CD4-positive, alpha-beta T cell (primary cell): ENCODE results near the gene MPIG6B. TPM values are rescaled to one million over a fixed set of nuclear protein-coding genes. Genes with fewer than 3 reads are reported as not detected.

Experiments
- ATAC-seq: fragments of 200-7000 bp; cut with Tn5 transposase; one replicate; pipeline ENCODE4 v1.10.0; 2022; ENCODE audit warnings: mild to moderate bottlenecking; ENCODE audit not compliant: poor library complexity
- CTCF ChIA-PET: fragments of 350-600 bp; sonication (Branson Sonifier 250); formaldehyde crosslinking; loops from one replicate; lab custom pipeline; 2021; ENCODE audit warnings: antibody characterized with exemption, inconsistent platforms; lab: Charles Lee
- POLR2A ChIA-PET: fragments of 350-600 bp; sonication (Branson Sonifier 250); formaldehyde crosslinking; loops from one replicate; lab custom pipeline; 2021; ENCODE audit warnings: antibody characterized with exemption, inconsistent platforms; lab: Charles Lee
- DNase-seq, 14 experiments: peaks; one replicate each; pipeline ENCODE4 v3.0.0-alpha.2; 2013 to 2020; ENCODE audit warnings: mixed read lengths in 2 of 14
- H3K27ac ChIP-seq, 2 donors: one replicate each; pipeline versions ENCODE4 v1.5.1 to v1.7.0; 2013; ENCODE audit warnings: low read length in 2 of 2, low read depth in 1 of 2, mild to moderate bottlenecking in 1 of 2
- H3K27me3 ChIP-seq, 2 experiments: 1 replicate in 1 of 2; 2 replicates in 1 of 2; pipeline versions ENCODE4 v1.6.1 to v1.7.0; 2013; ENCODE audit warnings: low read length in 2 of 2, control low read depth in 1 of 2, mild to moderate bottlenecking in 1 of 2, moderate library complexity in 1 of 2; ENCODE audit not compliant: insufficient read depth in 2 of 2, control insufficient read depth in 1 of 2
- H3K36me3 ChIP-seq: one replicate; pipeline ENCODE4 v1.6.1; 2013; ENCODE audit warnings: low read length, control low read depth; ENCODE audit not compliant: insufficient read depth
- H3K4me1 ChIP-seq: one replicate; pipeline ENCODE4 v1.6.1; 2013; ENCODE audit warnings: low read length, control low read depth; ENCODE audit not compliant: insufficient read depth
- H3K4me3 ChIP-seq: one replicate; pipeline ENCODE4 v1.5.1; 2013; ENCODE audit warnings: mild to moderate bottlenecking, low read length, moderate library complexity
- H3K9me3 ChIP-seq, 2 experiments: 1 replicate in 1 of 2; 2 replicates in 1 of 2; pipeline versions ENCODE4 v1.6.1 to v1.7.0; 2013; ENCODE audit warnings: low read length in 2 of 2, mild to moderate bottlenecking in 2 of 2, control low read depth in 1 of 2, moderate library complexity in 1 of 2; ENCODE audit not compliant: control insufficient read depth in 1 of 2, insufficient read depth in 1 of 2
- H3K27ac Mint-ChIP-seq: one replicate; pipeline ENCODE4 v1.8.0; 2020; ENCODE audit warnings: mixed read lengths
- H3K27me3 Mint-ChIP-seq: one replicate; pipeline ENCODE4 v1.8.0; 2021; ENCODE audit warnings: mixed read lengths
- H3K36me3 Mint-ChIP-seq: one replicate; pipeline ENCODE4 v1.8.0; 2021; ENCODE audit warnings: low read depth, mixed read lengths
- H3K4me1 Mint-ChIP-seq: one replicate; pipeline ENCODE4 v1.8.0; 2021; ENCODE audit warnings: low read depth, mixed read lengths
- H3K4me3 Mint-ChIP-seq: one replicate; pipeline ENCODE4 v1.8.0; 2020; ENCODE audit warnings: mild to moderate bottlenecking, mixed read lengths
- H3K9me3 Mint-ChIP-seq: one replicate; pipeline ENCODE4 v1.8.0; 2020; ENCODE audit warnings: mixed read lengths
- CTCF ChIP-seq: fragments of 200-600 bp; IDR thresholded peaks from one replicate; pipeline ENCODE4 v1.8.0; 2022; ENCODE audit warnings: antibody characterized with exemption, mild to moderate bottlenecking
- intact Hi-C, 2 experiments: fragments of 100-400 bp; cut with DNase I in 1 of 2; cut with micrococcal nuclease in 1 of 2; formaldehyde crosslinking; loops; one replicate each; pipeline versions ENCODE4 v1.15.1 to v1.9.0; 2023 to 2025; cut with DNase I, micrococcal nuclease
- total RNA-seq, 174 experiments: library from RNA in 2 of 174; stranded (reverse) in 2 of 174; gene quantifications; one replicate each; pipeline ENCODE4 v1.2.3 and lab custom pipeline; 2021 to 2026

Gene MPIG6B
- total RNA-seq, 2 experiments from 2014 or later, result 0.11 to 0.17 TPM

- H3K27ac ChIP-seq, result peak within 1 kb of the TSS; percentile 95 to 98
- peaks cover 15% of the 10 kb centered on the region for H3K36me3 ChIP-seq
- no peaks in the 10 kb centered on the region for H3K9me3 ChIP-seq
- intact Hi-C loops, result loop anchor here (1.0 to 5.0 kb wide), 5 partner anchors 34 to 51 kb away; partner anchors contain the start of genes BAG6 (in 1 of the 2), CLIC1 (in 1 of the 2), CSNK2B (in 1 of the 2) and GPANK1 (in 1 of the 2)
- peak; percentile 94 to 99 (median 97) for DNase-seq
- CTCF ChIA-PET, result interaction anchor here (1.1 to 1.8 kb wide), 5 partner anchors 22 to 130 kb away, joined by 3 to 10 read pairs (median 3); partner anchors contain the start of genes DDAH2 and LY6G5C
- H3K27me3 Mint-ChIP-seq, result no peaks in the 10 kb centered on the region
- H3K4me1 Mint-ChIP-seq, result peaks cover 32% of the 10 kb centered on the region
- H3K27ac Mint-ChIP-seq, result peak within 1 kb of the TSS; percentile 94
- peaks cover 35% of the 10 kb centered on the region for H3K4me1 ChIP-seq
- peak within 1 kb of the TSS; percentile 67 for H3K4me3 ChIP-seq
- TF ChIP-seq CTCF, result no peak
- no peaks in the 10 kb centered on the region for H3K9me3 Mint-ChIP-seq
- peak; percentile 91 for ATAC-seq
- peak within 1 kb of the TSS; percentile 94 for H3K4me3 Mint-ChIP-seq
- no peaks in the 10 kb centered on the region for H3K27me3 ChIP-seq
- POLR2A ChIA-PET, result interaction anchor here (0.5 to 2.6 kb wide), 38 partner anchors 9 to 1161 kb away, joined by 3 to 22 read pairs (median 5); partner anchors contain the start of genes BAG6, C6orf47, CSNK2B and DDAH2
- H3K36me3 Mint-ChIP-seq, result peaks cover 33% of the 10 kb centered on the region
These were observed 20.1 kb upstream of the MPIG6B start, which contains the start of gene ABHD16A for GRCh38 chr6:31702819-31703716. Gene ABHD16A (minus strand): TSS chr6:31703324. CDS start chr6:31703281, 43 bp downstream.

GRCh38 chr6:31705931-31706330, 17.2 kb upstream of the MPIG6B start:
- Mint-ChIP-seq H3K4me1 (peaks cover 23% of the 10 kb centered on the region), H3K27me3 (no peaks in the 10 kb centered on the region), H3K9me3 (no peaks in the 10 kb centered on the region), H3K4me3 (no peak overlapping the region), H3K36me3 (peaks cover 18% of the 10 kb centered on the region), H3K27ac (no peak overlapping the region)
- H3K27ac ChIP-seq, result no peak overlapping the region
- ATAC-seq (no peak), DNase-seq (no peak)
- POLR2A ChIA-PET, result interaction anchor here (0.9 kb wide), 1 partner anchor 101 kb away, joined by 3 read pairs; no protein-coding TSS in a partner anchor
- no peak for TF ChIP-seq CTCF
- intact Hi-C loops, result loop anchor here in 1 of 2 experiments (2.0 kb wide), 1 partner anchor 25 kb away; no protein-coding TSS in a partner anchor
- CTCF ChIA-PET, result interaction anchor here (0.7 kb wide), 1 partner anchor 77 kb away, joined by 4 read pairs; no protein-coding TSS in a partner anchor
- H3K4me3 ChIP-seq, result no peak overlapping the region
- H3K36me3 ChIP-seq, result no peaks in the 10 kb centered on the region
- no peaks in the 10 kb centered on the region for H3K27me3 ChIP-seq
- peaks cover 29% of the 10 kb centered on the region for H3K4me1 ChIP-seq
- no peaks in the 10 kb centered on the region for H3K9me3 ChIP-seq

- Mint-ChIP-seq H3K36me3 (peaks cover 11% of the 10 kb centered on the region), H3K9me3 (no peaks in the 10 kb centered on the region), H3K27ac (no peak within 1 kb of the TSS), H3K27me3 (no peaks in the 10 kb centered on the region), H3K4me1 (peaks cover 17% of the 10 kb centered on the region), H3K4me3 (no peak within 1 kb of the TSS)
- DNase-seq, result no peak
- Histone ChIP-seq H3K4me1 (peaks cover 29% of the 10 kb centered on the region), H3K27ac (no peak within 1 kb of the TSS), H3K36me3 (no peaks in the 10 kb centered on the region), H3K9me3 (no peaks in the 10 kb centered on the region), H3K4me3 (no peak within 1 kb of the TSS), H3K27me3 (no peaks in the 10 kb centered on the region)
- intact Hi-C loops, result no loop called here
- ATAC-seq, result no peak
- POLR2A ChIA-PET, result interaction anchor here (1.8 kb wide), 1 partner anchor 87 kb away, joined by 5 read pairs; no protein-coding TSS in a partner anchor
- CTCF ChIA-PET, result interaction anchor here (0.7 kb wide), 1 partner anchor 78 kb away, joined by 4 read pairs; no protein-coding TSS in a partner anchor
- TF ChIP-seq CTCF, result no peak
These were observed 16.6 kb upstream of the MPIG6B start, which contains the start of gene LY6G6F for GRCh38 chr6:31706599-31706998. Gene LY6G6F (plus strand): TSS chr6:31706866. CDS start chr6:31706907, 41 bp downstream.
